Esophagus squamous epithelium (tissue), 4 donors: ENCODE results near the gene DENND4C.

ENCODE experiments used
- CTCF ChIP-seq, 6 experiments: fragments of 450-650 bp in 4 of 6; fragments of 200-600 bp in 2 of 6; sonication (generic) in 2 of 6; IDR thresholded peaks; one replicate each; pipeline ENCODE4 v1.5.1; 2016 to 2019; ENCODE audit warnings: antibody characterized with exemption in 6 of 6, mild to moderate bottlenecking in 4 of 6, moderate library complexity in 4 of 6
- POLR2A ChIP-seq, 4 donors: fragments of 450-650 bp; IDR thresholded peaks; one replicate each; pipeline ENCODE4 v1.6.1; 2017; ENCODE audit warnings: antibody characterized with exemption in 4 of 4, mild to moderate bottlenecking in 4 of 4, moderate library complexity in 3 of 4

GRCh38 chr9:19372567-19372966 lies 142.1 kb downstream of the DENND4C start:
- TF ChIP-seq POLR2A (IDR thresholded peaks at IDR 0.05): no peak
- no peak for TF ChIP-seq CTCF (IDR thresholded peaks at IDR 0.05)
